Measurements from ENCODE around the gene CYSRT1.

Gene CYSRT1

DNA sequence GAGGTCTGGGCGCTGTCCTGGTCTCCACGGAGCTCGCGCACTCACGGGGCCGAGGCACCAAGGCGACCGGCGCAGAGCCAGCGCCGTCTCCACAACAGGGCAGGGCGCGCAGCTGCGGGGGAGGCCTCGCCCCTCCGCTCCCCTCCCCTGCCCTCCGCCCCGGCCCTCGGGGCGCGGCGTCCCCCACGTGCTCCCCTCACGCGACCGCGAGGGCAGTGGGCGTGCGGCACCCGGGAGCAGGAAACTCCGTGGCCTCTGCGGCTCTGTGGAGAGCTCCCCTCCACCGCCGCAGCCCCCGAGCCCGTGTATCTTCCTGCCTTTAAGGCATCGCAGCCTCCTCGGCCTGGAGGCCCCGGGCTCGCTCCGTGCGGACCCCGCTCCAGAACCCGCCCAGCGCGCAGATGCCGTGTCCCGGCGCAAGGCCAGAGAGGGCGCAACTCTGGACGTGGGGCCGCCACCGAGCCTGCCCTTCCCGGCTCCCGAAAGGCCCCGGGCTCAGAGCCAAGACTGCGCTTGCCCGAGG is 15.4 kb downstream of the CYSRT1 start (continued):
- TF ChIP-seq, protein P1, sequence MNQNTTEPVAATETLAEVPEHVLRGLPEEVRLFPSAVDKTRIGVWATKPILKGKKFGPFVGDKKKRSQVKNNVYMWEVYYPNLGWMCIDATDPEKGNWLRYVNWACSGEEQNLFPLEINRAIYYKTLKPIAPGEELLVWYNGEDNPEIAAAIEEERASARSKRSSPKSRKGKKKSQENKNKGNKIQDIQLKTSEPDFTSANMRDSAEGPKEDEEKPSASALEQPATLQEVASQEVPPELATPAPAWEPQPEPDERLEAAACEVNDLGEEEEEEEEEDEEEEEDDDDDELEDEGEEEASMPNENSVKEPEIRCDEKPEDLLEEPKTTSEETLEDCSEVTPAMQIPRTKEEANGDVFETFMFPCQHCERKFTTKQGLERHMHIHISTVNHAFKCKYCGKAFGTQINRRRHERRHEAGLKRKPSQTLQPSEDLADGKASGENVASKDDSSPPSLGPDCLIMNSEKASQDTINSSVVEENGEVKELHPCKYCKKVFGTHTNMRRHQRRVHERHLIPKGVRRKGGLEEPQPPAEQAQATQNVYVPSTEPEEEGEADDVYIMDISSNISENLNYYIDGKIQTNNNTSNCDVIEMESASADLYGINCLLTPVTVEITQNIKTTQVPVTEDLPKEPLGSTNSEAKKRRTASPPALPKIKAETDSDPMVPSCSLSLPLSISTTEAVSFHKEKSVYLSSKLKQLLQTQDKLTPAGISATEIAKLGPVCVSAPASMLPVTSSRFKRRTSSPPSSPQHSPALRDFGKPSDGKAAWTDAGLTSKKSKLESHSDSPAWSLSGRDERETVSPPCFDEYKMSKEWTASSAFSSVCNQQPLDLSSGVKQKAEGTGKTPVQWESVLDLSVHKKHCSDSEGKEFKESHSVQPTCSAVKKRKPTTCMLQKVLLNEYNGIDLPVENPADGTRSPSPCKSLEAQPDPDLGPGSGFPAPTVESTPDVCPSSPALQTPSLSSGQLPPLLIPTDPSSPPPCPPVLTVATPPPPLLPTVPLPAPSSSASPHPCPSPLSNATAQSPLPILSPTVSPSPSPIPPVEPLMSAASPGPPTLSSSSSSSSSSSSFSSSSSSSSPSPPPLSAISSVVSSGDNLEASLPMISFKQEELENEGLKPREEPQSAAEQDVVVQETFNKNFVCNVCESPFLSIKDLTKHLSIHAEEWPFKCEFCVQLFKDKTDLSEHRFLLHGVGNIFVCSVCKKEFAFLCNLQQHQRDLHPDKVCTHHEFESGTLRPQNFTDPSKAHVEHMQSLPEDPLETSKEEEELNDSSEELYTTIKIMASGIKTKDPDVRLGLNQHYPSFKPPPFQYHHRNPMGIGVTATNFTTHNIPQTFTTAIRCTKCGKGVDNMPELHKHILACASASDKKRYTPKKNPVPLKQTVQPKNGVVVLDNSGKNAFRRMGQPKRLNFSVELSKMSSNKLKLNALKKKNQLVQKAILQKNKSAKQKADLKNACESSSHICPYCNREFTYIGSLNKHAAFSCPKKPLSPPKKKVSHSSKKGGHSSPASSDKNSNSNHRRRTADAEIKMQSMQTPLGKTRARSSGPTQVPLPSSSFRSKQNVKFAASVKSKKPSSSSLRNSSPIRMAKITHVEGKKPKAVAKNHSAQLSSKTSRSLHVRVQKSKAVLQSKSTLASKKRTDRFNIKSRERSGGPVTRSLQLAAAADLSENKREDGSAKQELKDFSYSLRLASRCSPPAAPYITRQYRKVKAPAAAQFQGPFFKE (tag by site-specific recombination; IDR thresholded peaks at IDR 0.05; ENCODE audit: borderline replicate concordance), result no peak
- TF ChIP-seq ZNF202 (tag by site-specific recombination; IDR thresholded peaks at IDR 0.05; ENCODE audit: borderline replicate concordance) (no peak), ZSCAN30 (tag by site-specific recombination; IDR thresholded peaks at IDR 0.05) (peak; percentile 74), ZNF837 (tag by site-specific recombination; IDR thresholded peaks at IDR 0.05) (no peak), GLIS2 (tag by site-specific recombination; IDR thresholded peaks at IDR 0.05) (peak; percentile 97), ZIC2 (tag by site-specific recombination; IDR thresholded peaks at IDR 0.05) (peak; percentile 36; the same call in 1 of the 2 replicates), ZNF514 (tag by site-specific recombination; IDR thresholded peaks at IDR 0.05) (no peak), ZNF221 (tag by site-specific recombination; IDR thresholded peaks at IDR 0.05; ENCODE audit: borderline replicate concordance) (no peak), ZSCAN23 (tag by site-specific recombination; IDR thresholded peaks at IDR 0.05) (no peak; the same call in 1 of the 2 replicates), ZNF311 (tag by site-specific recombination; IDR thresholded peaks at IDR 0.05; ENCODE audit: borderline replicate concordance) (no peak), ZNF792 (tag by site-specific recombination; IDR thresholded peaks at IDR 0.05) (no peak), ZNF223 (tag by site-specific recombination; IDR thresholded peaks at IDR 0.05) (no peak), ZNF155 (tag by site-specific recombination; IDR thresholded peaks at IDR 0.05) (no peak), SCRT2 (tag by site-specific recombination; IDR thresholded peaks at IDR 0.05) (0 out of 2 replicates have a peak, but pooled peaks have one; percentile 35), ZNF626 (tag by site-specific recombination; IDR thresholded peaks at IDR 0.05) (no peak), RBAK (tag by site-specific recombination; IDR thresholded peaks at IDR 0.05) (no peak), ZNF596 (tag by site-specific recombination; IDR thresholded peaks at IDR 0.05) (0 out of 2 replicates have a peak, but pooled peaks have one; percentile 64), ZNF549 (tag by site-specific recombination; IDR thresholded peaks at IDR 0.05) (no peak), TRIM28 (IDR thresholded peaks at IDR 0.05; ENCODE audit: borderline replicate concordance, low read length) (no peak), ZNF560 (tag by site-specific recombination; IDR thresholded peaks at IDR 0.05; ENCODE audit: borderline replicate concordance) (no peak), ZNF529 (tag by site-specific recombination; IDR thresholded peaks at IDR 0.05; ENCODE audit: insufficient replicate concordance) (no peak), ZNF843 (tag by site-specific recombination; IDR thresholded peaks at IDR 0.05) (peak; percentile 54; the same call in 1 of the 2 replicates)
- TF ChIP-seq, protein P2, sequence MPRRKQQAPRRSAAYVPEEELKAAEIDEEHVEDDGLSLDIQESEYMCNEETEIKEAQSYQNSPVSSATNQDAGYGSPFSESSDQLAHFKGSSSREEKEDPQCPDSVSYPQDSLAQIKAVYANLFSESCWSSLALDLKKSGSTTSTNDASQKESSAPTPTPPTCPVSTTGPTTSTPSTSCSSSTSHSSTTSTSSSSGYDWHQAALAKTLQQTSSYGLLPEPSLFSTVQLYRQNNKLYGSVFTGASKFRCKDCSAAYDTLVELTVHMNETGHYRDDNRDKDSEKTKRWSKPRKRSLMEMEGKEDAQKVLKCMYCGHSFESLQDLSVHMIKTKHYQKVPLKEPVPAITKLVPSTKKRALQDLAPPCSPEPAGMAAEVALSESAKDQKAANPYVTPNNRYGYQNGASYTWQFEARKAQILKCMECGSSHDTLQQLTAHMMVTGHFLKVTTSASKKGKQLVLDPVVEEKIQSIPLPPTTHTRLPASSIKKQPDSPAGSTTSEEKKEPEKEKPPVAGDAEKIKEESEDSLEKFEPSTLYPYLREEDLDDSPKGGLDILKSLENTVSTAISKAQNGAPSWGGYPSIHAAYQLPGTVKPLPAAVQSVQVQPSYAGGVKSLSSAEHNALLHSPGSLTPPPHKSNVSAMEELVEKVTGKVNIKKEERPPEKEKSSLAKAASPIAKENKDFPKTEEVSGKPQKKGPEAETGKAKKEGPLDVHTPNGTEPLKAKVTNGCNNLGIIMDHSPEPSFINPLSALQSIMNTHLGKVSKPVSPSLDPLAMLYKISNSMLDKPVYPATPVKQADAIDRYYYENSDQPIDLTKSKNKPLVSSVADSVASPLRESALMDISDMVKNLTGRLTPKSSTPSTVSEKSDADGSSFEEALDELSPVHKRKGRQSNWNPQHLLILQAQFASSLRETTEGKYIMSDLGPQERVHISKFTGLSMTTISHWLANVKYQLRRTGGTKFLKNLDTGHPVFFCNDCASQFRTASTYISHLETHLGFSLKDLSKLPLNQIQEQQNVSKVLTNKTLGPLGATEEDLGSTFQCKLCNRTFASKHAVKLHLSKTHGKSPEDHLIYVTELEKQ (tag by site-specific recombination; IDR thresholded peaks at IDR 0.05; ENCODE audit: borderline replicate concordance), result peak; percentile 63; the same call in 1 of the 2 replicates
- TF ChIP-seq, protein P3, sequence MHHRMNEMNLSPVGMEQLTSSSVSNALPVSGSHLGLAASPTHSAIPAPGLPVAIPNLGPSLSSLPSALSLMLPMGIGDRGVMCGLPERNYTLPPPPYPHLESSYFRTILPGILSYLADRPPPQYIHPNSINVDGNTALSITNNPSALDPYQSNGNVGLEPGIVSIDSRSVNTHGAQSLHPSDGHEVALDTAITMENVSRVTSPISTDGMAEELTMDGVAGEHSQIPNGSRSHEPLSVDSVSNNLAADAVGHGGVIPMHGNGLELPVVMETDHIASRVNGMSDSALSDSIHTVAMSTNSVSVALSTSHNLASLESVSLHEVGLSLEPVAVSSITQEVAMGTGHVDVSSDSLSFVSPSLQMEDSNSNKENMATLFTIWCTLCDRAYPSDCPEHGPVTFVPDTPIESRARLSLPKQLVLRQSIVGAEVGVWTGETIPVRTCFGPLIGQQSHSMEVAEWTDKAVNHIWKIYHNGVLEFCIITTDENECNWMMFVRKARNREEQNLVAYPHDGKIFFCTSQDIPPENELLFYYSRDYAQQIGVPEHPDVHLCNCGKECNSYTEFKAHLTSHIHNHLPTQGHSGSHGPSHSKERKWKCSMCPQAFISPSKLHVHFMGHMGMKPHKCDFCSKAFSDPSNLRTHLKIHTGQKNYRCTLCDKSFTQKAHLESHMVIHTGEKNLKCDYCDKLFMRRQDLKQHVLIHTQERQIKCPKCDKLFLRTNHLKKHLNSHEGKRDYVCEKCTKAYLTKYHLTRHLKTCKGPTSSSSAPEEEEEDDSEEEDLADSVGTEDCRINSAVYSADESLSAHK (tag by site-specific recombination; IDR thresholded peaks at IDR 0.05), result peak; percentile 40; the same call in 1 of the 2 replicates
- TF ChIP-seq, protein P4, sequence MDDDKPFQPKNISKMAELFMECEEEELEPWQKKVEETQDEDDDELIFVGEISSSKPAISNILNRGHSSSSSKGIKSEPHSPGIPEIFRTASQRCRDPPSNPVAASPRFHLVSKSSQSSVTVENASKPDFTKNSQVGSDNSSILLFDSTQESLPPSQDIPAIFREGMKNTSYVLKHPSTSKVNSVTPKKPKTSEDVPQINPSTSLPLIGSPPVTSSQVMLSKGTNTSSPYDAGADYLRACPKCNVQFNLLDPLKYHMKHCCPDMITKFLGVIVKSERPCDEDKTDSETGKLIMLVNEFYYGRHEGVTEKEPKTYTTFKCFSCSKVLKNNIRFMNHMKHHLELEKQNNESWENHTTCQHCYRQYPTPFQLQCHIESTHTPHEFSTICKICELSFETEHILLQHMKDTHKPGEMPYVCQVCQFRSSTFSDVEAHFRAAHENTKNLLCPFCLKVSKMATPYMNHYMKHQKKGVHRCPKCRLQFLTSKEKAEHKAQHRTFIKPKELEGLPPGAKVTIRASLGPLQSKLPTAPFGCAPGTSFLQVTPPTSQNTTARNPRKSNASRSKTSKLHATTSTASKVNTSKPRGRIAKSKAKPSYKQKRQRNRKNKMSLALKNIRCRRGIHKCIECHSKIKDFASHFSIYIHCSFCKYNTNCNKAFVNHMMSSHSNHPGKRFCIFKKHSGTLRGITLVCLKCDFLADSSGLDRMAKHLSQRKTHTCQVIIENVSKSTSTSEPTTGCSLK (tag by site-specific recombination; IDR thresholded peaks at IDR 0.05), result no peak
